ENCODE data around the gene ADAMTS16. TPM values are rescaled to one million over a fixed set of nuclear protein-coding genes. Genes with fewer than 3 reads are reported as not detected.
A peak's percentile ranks its signal among the peaks of the same experiment; 100 is the strongest.

ADAMTS16 gene
- total and polyA plus RNA-seq, 3 experiments from 2014 or later, result not detected

- H3K27ac ChIP-seq (ENCODE audit: low read depth, low read length), result no peak overlapping the region
- no peaks in the 10 kb centered on the region for H3K9me3 ChIP-seq (ENCODE audit: low read length)
- H3K4me3 Mint-ChIP-seq, result no peak overlapping the region
- H3K36me3 Mint-ChIP-seq, result no peaks in the 10 kb centered on the region
- ChIA-PET CTCF (interaction anchor here (0.6 kb wide), 1 partner anchor 321 kb away, joined by 3 read pairs; no protein-coding TSS in a partner anchor), POLR2A (no interaction called here)
- H3K36me3 ChIP-seq (ENCODE audit: insufficient read depth, low read length), result no peaks in the 10 kb centered on the region
- DNase-seq, result no peak
- H3K27me3 Mint-ChIP-seq, result peaks cover 0 to 4% of the 10 kb centered on the region in 2 donors
- H3K9me3 Mint-ChIP-seq, result peaks cover 0 to 6% (median 2%) of the 10 kb centered on the region in 5 donors
- H3K27ac Mint-ChIP-seq, result no peak overlapping the region
- no peak overlapping the region for H3K4me3 ChIP-seq (ENCODE audit: low read length)
- peaks cover 0 to 4% (median 0%) of the 10 kb centered on the region in 3 donors for H3K4me1 Mint-ChIP-seq
- no peaks in the 10 kb centered on the region for H3K27me3 ChIP-seq (ENCODE audit: insufficient read depth, low read length, poor library complexity, severe bottlenecking)
- H3K4me1 ChIP-seq (ENCODE audit: insufficient read depth, low read length), result no peaks in the 10 kb centered on the region
Observed at GRCh38 chr5:5159282-5160103, 19.4 kb downstream of the ADAMTS16 start.

GRCh38 chr5:5164163-5164562, 24.0 kb downstream of the ADAMTS16 start:
- H3K27me3 Mint-ChIP-seq, result no peaks in the 10 kb centered on the region
- Histone ChIP-seq H3K4me3 (ENCODE audit: low read length) (no peak overlapping the region), H3K27ac (ENCODE audit: low read depth, low read length) (no peak overlapping the region), H3K27me3 (ENCODE audit: insufficient read depth, low read length, poor library complexity, severe bottlenecking) (no peaks in the 10 kb centered on the region), H3K36me3 (ENCODE audit: insufficient read depth, low read length) (no peaks in the 10 kb centered on the region), H3K4me1 (ENCODE audit: insufficient read depth, low read length) (no peaks in the 10 kb centered on the region), H3K9me3 (ENCODE audit: low read length) (no peaks in the 10 kb centered on the region)
- no peak for DNase-seq
- peaks cover 0 to 2% (median 0%) of the 10 kb centered on the region in 5 donors for H3K9me3 Mint-ChIP-seq
- H3K27ac Mint-ChIP-seq, result no peak overlapping the region
- no peak overlapping the region for H3K4me3 Mint-ChIP-seq
- H3K36me3 Mint-ChIP-seq, result no peaks in the 10 kb centered on the region
- CTCF ChIA-PET, result no interaction called here
- POLR2A ChIA-PET, result no interaction called here
- H3K4me1 Mint-ChIP-seq, result no peaks in the 10 kb centered on the region

GRCh38 chr5:5165541-5166002, 25.4 kb downstream of the ADAMTS16 start:
- H3K36me3 Mint-ChIP-seq, result no peaks in the 10 kb centered on the region
- no peak overlapping the region for H3K4me3 Mint-ChIP-seq
- Histone ChIP-seq H3K4me1 (ENCODE audit: insufficient read depth, low read length) (no peaks in the 10 kb centered on the region), H3K27ac (ENCODE audit: low read depth, low read length) (no peak overlapping the region), H3K4me3 (ENCODE audit: low read length) (no peak overlapping the region), H3K27me3 (ENCODE audit: insufficient read depth, low read length, poor library complexity, severe bottlenecking) (no peaks in the 10 kb centered on the region), H3K36me3 (ENCODE audit: insufficient read depth, low read length) (no peaks in the 10 kb centered on the region), H3K9me3 (ENCODE audit: low read length) (no peaks in the 10 kb centered on the region)
- H3K9me3 Mint-ChIP-seq, result peaks cover 0 to 2% (median 1%) of the 10 kb centered on the region in 5 donors
- no peak overlapping the region for H3K27ac Mint-ChIP-seq
- DNase-seq, result no peak
- CTCF ChIA-PET, result no interaction called here
- H3K4me1 Mint-ChIP-seq, result no peaks in the 10 kb centered on the region
- H3K27me3 Mint-ChIP-seq, result no peaks in the 10 kb centered on the region
- POLR2A ChIA-PET, result no interaction called here

- Mint-ChIP-seq H3K27me3 (no peaks in the 10 kb centered on the region), H3K9me3 (peaks cover 0 to 4% (median 3%) of the 10 kb centered on the region in 5 donors), H3K27ac (no peak overlapping the region), H3K4me3 (no peak overlapping the region), H3K4me1 (no peaks in the 10 kb centered on the region), H3K36me3 (no peaks in the 10 kb centered on the region)
- no peaks in the 10 kb centered on the region for H3K4me1 ChIP-seq (ENCODE audit: insufficient read depth, low read length)
- no peaks in the 10 kb centered on the region for H3K27me3 ChIP-seq (ENCODE audit: insufficient read depth, low read length, poor library complexity, severe bottlenecking)
- DNase-seq, result no peak
- no peak overlapping the region for H3K4me3 ChIP-seq (ENCODE audit: low read length)
- H3K36me3 ChIP-seq (ENCODE audit: insufficient read depth, low read length), result no peaks in the 10 kb centered on the region
- CTCF ChIA-PET, result no interaction called here
- POLR2A ChIA-PET, result no interaction called here
- no peak overlapping the region for H3K27ac ChIP-seq (ENCODE audit: low read depth, low read length)
- no peaks in the 10 kb centered on the region for H3K9me3 ChIP-seq (ENCODE audit: low read length)
Observed at GRCh38 chr5:5169466-5169865, 29.3 kb downstream of the ADAMTS16 start.

- H3K27ac ChIP-seq (ENCODE audit: low read depth, low read length), result no peak overlapping the region
- Mint-ChIP-seq H3K27me3 (peaks cover 4% of the 10 kb centered on the region in 2 donors), H3K4me3 (no peak overlapping the region), H3K27ac (no peak overlapping the region), H3K9me3 (peaks cover 0 to 6% (median 3%) of the 10 kb centered on the region in 5 donors), H3K4me1 (peaks cover 2 to 3% (median 3%) of the 10 kb centered on the region in 3 donors), H3K36me3 (no peaks in the 10 kb centered on the region)
- no peaks in the 10 kb centered on the region for H3K36me3 ChIP-seq (ENCODE audit: insufficient read depth, low read length)
- H3K27me3 ChIP-seq (ENCODE audit: insufficient read depth, low read length, poor library complexity, severe bottlenecking), result no peaks in the 10 kb centered on the region
- no peak overlapping the region for H3K4me3 ChIP-seq (ENCODE audit: low read length)
- POLR2A ChIA-PET, result no interaction called here
- CTCF ChIA-PET, result no interaction called here
- DNase-seq, result no peak
- no peaks in the 10 kb centered on the region for H3K9me3 ChIP-seq (ENCODE audit: low read length)
- no peaks in the 10 kb centered on the region for H3K4me1 ChIP-seq (ENCODE audit: insufficient read depth, low read length)
Observed at GRCh38 chr5:5178136-5178535, 38.0 kb downstream of the ADAMTS16 start.

- H3K36me3 ChIP-seq (ENCODE audit: insufficient read depth, low read length), result no peaks in the 10 kb centered on the region
- POLR2A ChIA-PET, result no interaction called here
- Mint-ChIP-seq H3K27me3 (peaks cover 4% of the 10 kb centered on the region in 2 donors), H3K9me3 (peaks cover 0 to 6% (median 3%) of the 10 kb centered on the region in 5 donors), H3K36me3 (no peaks in the 10 kb centered on the region), H3K4me1 (peaks cover 2 to 5% (median 4%) of the 10 kb centered on the region in 3 donors), H3K4me3 (no peak overlapping the region), H3K27ac (no peak overlapping the region)
- H3K4me1 ChIP-seq (ENCODE audit: insufficient read depth, low read length), result no peaks in the 10 kb centered on the region
- no peak overlapping the region for H3K4me3 ChIP-seq (ENCODE audit: low read length)
- CTCF ChIA-PET, result no interaction called here
- H3K27me3 ChIP-seq (ENCODE audit: insufficient read depth, low read length, poor library complexity, severe bottlenecking), result no peaks in the 10 kb centered on the region
- no peak overlapping the region for H3K27ac ChIP-seq (ENCODE audit: low read depth, low read length)
- H3K9me3 ChIP-seq (ENCODE audit: low read length), result no peaks in the 10 kb centered on the region
- DNase-seq, result no peak
Observed at GRCh38 chr5:5178580-5178979, 38.5 kb downstream of the ADAMTS16 start.

- Histone ChIP-seq H3K9me3 (ENCODE audit: low read length) (no peaks in the 10 kb centered on the region), H3K27ac (ENCODE audit: low read depth, low read length) (no peak overlapping the region), H3K4me1 (ENCODE audit: insufficient read depth, low read length) (no peaks in the 10 kb centered on the region), H3K4me3 (ENCODE audit: low read length) (no peak overlapping the region), H3K27me3 (ENCODE audit: insufficient read depth, low read length, poor library complexity, severe bottlenecking) (no peaks in the 10 kb centered on the region), H3K36me3 (ENCODE audit: insufficient read depth, low read length) (no peaks in the 10 kb centered on the region)
- POLR2A ChIA-PET, result no interaction called here
- H3K4me1 Mint-ChIP-seq, result peaks cover 2 to 5% (median 4%) of the 10 kb centered on the region in 3 donors
- H3K27ac Mint-ChIP-seq, result no peak overlapping the region
- H3K9me3 Mint-ChIP-seq, result peaks cover 0 to 6% (median 3%) of the 10 kb centered on the region in 5 donors
- DNase-seq, result no peak
- CTCF ChIA-PET, result no interaction called here
- H3K36me3 Mint-ChIP-seq, result no peaks in the 10 kb centered on the region
- H3K27me3 Mint-ChIP-seq, result peaks cover 4% of the 10 kb centered on the region in 2 donors
- no peak overlapping the region for H3K4me3 Mint-ChIP-seq
Observed at GRCh38 chr5:5179079-5179478, 38.9 kb downstream of the ADAMTS16 start.

- ChIA-PET CTCF (no interaction called here), POLR2A (no interaction called here)
- no peaks in the 10 kb centered on the region for H3K27me3 ChIP-seq (ENCODE audit: insufficient read depth, low read length, poor library complexity, severe bottlenecking)
- no peaks in the 10 kb centered on the region for H3K36me3 Mint-ChIP-seq
- H3K4me3 ChIP-seq (ENCODE audit: low read length), result no peak overlapping the region
- no peaks in the 10 kb centered on the region for H3K36me3 ChIP-seq (ENCODE audit: insufficient read depth, low read length)
- no peak overlapping the region for H3K4me3 Mint-ChIP-seq
- peaks cover 2 to 5% (median 4%) of the 10 kb centered on the region in 3 donors for H3K4me1 Mint-ChIP-seq
- peaks cover 0 to 5% (median 2%) of the 10 kb centered on the region in 5 donors for H3K9me3 Mint-ChIP-seq
- H3K4me1 ChIP-seq (ENCODE audit: insufficient read depth, low read length), result no peaks in the 10 kb centered on the region
- DNase-seq, result no peak
- H3K27ac ChIP-seq (ENCODE audit: low read depth, low read length), result no peak overlapping the region
- peaks cover 4% of the 10 kb centered on the region in 2 donors for H3K27me3 Mint-ChIP-seq
- H3K27ac Mint-ChIP-seq, result peak overlapping the region in 1 of 8 donors; percentile 1
- H3K9me3 ChIP-seq (ENCODE audit: low read length), result no peaks in the 10 kb centered on the region
Observed at GRCh38 chr5:5179597-5179996, 39.5 kb downstream of the ADAMTS16 start.

All from CD8-positive, alpha-beta memory T cell (primary cell).